K562 treated with DMSO at 1 percent for 12 hours (cell line): Measurements from ENCODE around the gene GAST. TPM values are rescaled to one million over a fixed set of nuclear protein-coding genes. Genes with fewer than 3 reads are reported as not detected.

ENCODE experiments used
- total RNA-seq: library from RNA; unstranded; fragments of 300-600 nt; gene quantifications from 2 replicates; pipeline ENCODE4 v1.2.3, GENCODE V29; 2022; ENCODE audit not compliant: insufficient read depth

GAST gene
- not detected in 2 replicates for total RNA-seq

DNA sequence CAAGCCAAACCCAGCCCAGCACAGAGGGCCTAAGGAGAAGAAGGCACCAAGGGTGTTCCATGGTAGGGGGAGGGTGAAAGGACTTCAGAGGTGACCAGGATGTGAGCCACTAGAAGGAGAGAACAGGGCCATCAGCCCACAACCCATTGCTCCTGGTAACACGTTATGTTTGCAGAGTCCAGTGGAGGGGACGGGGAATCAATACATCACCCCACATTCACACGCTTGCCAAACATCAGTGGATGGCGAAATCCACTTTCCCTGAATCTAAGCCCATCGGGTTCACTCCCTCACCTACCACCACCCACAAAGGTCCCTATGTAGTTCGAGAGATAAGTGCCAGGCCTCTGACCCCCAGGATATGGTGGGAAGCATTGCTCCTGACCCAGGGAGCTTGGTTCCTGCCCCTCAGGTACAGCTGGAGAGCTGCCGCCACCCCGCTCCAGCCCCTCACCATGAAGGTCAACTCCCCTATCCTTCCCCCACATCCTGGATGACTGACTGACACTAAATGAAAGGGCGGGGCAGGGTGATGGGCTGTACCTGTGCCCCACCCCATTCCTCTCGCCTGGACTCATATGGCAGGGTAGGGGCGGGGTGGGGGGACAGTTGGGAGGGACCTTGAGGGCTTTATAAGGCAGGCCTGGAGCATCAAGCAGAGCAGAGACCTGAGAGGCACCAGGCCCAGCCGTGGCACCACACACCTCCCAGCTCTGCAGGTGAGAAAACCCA lies at the start of gene GAST:
TSS of gene GAST (plus strand) at position 663 of the 732 bp plus-strand sequence. CDS start 3,106 bp downstream, outside the sequence.

GRCh38 chr17:41688641-41689496 lies 23.3 kb upstream of the GAST start, which contains the start of gene EIF1:
TSS of gene EIF1 (plus strand) at chr17:41688885. CDS start at chr17:41689039, 154 bp downstream.

DNA sequence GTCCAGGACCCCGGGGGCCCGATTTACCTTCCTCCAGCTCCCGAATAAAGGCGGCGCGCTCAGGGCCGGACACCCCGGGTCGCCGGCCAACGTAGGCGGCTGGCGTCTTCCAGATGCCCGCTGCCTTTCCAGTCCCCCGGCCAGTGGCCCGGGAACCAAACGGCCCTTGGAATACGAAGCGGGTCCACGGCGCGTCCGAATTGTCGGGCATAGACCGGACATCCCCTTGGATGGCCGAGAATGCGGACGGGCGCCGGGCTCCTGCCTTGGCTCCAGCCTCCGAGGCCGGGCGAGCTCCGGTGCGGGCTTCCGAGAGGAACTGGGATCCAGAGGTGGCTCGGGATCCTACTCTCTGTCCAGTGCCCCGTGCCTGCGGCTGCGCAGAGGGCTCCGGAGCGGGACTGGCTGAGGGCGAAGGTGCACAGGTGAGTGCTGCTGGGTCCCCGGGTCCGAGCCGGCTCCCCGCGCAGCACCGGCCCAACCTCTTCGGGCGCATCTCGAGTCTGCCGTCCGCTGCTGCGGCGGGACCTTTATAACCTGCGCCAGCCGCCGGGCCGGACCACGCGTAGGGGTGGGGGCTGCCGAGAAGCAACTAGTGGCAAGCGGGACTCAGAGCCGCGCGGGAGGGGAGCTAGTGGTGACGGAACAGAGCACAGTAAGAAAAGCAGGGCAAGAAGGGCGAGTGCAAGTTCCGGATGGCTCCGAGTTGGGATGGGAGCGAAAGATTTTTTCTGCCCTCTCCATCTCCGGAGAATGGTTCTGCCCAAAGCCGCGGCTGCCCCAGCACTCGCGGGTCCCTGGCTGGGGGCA lies 22.2 kb downstream of the GAST start, which contains the start of gene HAP1:
TSS of gene HAP1 (minus strand) at position 505 of the 810 bp plus-strand sequence. CDS start at position 496, 9 bp downstream.

Other genes with a start within 250 kb of the GAST start
- gene KRT32, start 244.9 kb upstream of the GAST start, total RNA-seq = not detected in 2 replicates
- not detected in 2 replicates for gene KRT35, start 231.2 kb upstream of the GAST start, total RNA-seq
- not detected in 2 replicates for gene KRT36, start 222.4 kb upstream of the GAST start, total RNA-seq
- gene KRT13, start 206.7 kb upstream of the GAST start, total RNA-seq = not detected in 2 replicates
- 0.81 TPM in 1 of 2 replicates, not detected in the other for gene KRT15, start 193.4 kb upstream of the GAST start, total RNA-seq
- 152 and 220 TPM in 2 replicates for gene KRT19, start 184.0 kb upstream of the GAST start, total RNA-seq
- not detected in 2 replicates for gene KRT9, start 140.3 kb upstream of the GAST start, total RNA-seq
- gene KRT14, start 125.4 kb upstream of the GAST start, total RNA-seq = not detected in 2 replicates
- not detected in 2 replicates for gene KRT16, start 99.6 kb upstream of the GAST start, total RNA-seq
- not detected in 2 replicates for gene KRT17, start 87.8 kb upstream of the GAST start, total RNA-seq
- 1,324 and 1,369 TPM in 2 replicates for gene EIF1, start 23.4 kb upstream of the GAST start, total RNA-seq
- not detected in 2 replicates for gene HAP1, start 22.3 kb downstream of the GAST start, total RNA-seq
- gene JUP, start 74.4 kb downstream of the GAST start, total RNA-seq = 157 and 245 TPM in 2 replicates
- 2.8 and 4.4 TPM in 2 replicates for gene P3H4, start 99.6 kb downstream of the GAST start, total RNA-seq
- gene FKBP10, start 100.7 kb downstream of the GAST start, total RNA-seq = 0.90 and 3.6 TPM in 2 replicates
- 83.3 and 95.7 TPM in 2 replicates for gene NT5C3B, start 123.9 kb downstream of the GAST start, total RNA-seq
- gene KLHL10, start 125.5 kb downstream of the GAST start, total RNA-seq = not detected in 2 replicates
- 2.3 and 6.1 TPM in 2 replicates for gene KLHL11, start 153.1 kb downstream of the GAST start, total RNA-seq
- 42.0 and 106 TPM in 2 replicates for gene ACLY, start 206.6 kb downstream of the GAST start, total RNA-seq
- 0.36 and 1.4 TPM in 2 replicates for gene ODAD4, start 218.3 kb downstream of the GAST start, total RNA-seq